T-helper 1 cell treated with Interleukin-12 subunit alpha and Interleukin-12 subunit beta and Interleukin-4 antibody, amounts not matched to agents 30 ng/mL and 1 ng/mL, for 36 hours (primary cell): Measurements from ENCODE around the gene SLC9A7. TPM values are rescaled to one million over a fixed set of nuclear protein-coding genes. Genes with fewer than 3 reads are reported as not detected.
"Not testable (repeated sequence)": the region's sequence is repeated elsewhere in the genome, so short reads cannot be mapped to it uniquely, and the experiment has no call there.

Experiments used
- intact Hi-C: fragments of 100-400 bp; cut with micrococcal nuclease; formaldehyde crosslinking; loops from one replicate; pipeline ENCODE4 v1.15.1; 2024
- total RNA-seq: library from RNA; stranded (reverse); gene quantifications from 2 replicates; pipeline ENCODE4 v1.2.3, GENCODE V29; 2022

Gene SLC9A7
- total RNA-seq, 1 donor from 2014 or later: 15.4 TPM

DNA sequence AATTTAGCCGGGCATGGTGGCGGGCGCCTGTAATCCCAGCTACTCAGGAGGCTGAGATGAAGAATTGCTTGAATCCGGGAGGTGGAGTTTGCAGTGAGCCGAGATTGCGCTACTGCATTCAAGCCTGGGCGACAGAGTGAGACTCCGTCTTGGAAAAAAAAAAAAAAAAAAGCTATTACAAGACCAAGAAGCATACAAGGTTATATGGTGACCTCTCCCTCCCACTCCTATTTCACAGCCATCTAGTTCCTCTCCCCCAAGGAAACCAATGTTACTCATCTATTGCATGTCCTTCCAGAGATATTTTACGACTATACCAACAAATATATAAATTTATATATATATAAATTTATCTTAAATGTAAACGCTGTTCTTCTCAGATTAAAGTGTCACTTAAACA is 3.2 kb downstream of the SLC9A7 start:
- intact Hi-C loops: loop anchor here (1.0 to 5.0 kb wide), 2 partner anchors 157 to 205 kb away; partner anchors contain the start of gene JADE3

DNA sequence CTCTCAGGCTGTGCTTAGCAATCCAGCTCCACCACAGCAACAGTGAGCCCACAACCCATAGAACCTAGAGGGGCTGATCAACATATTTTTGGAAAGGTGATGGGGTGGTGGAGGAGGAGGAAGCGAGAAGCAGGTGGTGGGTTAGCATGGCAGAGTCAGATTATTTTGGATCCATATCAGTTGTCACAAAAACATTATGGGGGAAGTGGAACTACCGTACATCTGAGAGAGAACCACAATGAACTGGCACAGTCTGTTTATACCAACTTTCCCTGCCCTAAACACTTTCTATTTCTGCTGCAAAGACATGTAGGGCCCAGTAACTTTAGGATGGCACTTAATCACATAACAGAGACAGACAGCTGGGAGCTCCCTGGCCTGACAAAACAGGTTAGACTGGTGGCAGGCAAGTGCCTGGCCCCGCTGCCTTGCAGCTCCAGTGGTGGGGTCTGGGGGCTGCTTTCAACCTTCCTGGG is 4.3 kb downstream of the SLC9A7 start:
- intact Hi-C loops: loop anchor here (5.0 kb wide), 1 partner anchor 158 kb away; the partner anchor contains the start of gene JADE3

DNA sequence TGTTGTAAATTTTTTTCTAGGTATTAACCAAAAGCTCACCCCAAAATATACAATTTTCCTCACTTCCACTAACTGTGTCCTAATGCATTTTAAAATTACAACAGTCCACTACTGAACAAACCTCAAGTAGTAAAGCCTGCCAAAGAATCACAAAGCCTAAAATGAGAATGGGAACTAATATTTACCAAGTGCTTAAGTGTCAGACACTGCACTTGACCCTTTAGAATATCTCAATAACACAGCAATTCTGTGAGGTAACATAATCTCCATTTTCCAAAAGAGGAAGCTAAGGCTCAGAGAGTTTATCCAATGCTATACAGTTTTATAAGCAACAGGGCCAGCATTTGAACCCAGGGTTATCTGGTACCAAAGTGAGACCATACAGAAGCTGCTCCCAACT is 4.9 kb downstream of the SLC9A7 start:
- intact Hi-C loops: no loop called here

- intact Hi-C loops: no loop called here
Measured at GRCh38 chrX:46750889-46751288, 8.0 kb downstream of the SLC9A7 start.

DNA sequence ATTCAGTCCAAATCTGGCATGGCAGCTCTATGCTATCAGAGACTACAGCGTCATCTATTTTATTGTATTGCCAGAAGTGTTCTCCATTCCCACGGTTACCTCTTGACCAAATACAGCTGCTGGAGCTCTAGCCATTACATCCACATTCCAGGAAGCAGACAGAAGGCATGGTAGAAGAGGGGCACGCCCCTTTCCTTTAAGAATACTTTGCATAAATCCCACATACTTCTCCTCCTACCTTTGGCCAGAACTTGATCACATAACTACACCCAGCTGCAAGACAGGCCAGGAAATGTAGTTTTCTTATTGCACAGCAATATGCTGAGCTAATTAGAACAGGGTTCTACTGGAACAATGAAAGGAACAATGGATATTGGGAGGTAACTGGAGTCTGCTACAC is 14.9 kb downstream of the SLC9A7 start:
- intact Hi-C loops: no loop called here

GRCh38 chrX:46743046-46743445 is 15.9 kb downstream of the SLC9A7 start:
- intact Hi-C loops: no loop called here

- intact Hi-C loops: no loop called here
Measured at GRCh38 chrX:46739736-46740135, 19.2 kb downstream of the SLC9A7 start.

DNA sequence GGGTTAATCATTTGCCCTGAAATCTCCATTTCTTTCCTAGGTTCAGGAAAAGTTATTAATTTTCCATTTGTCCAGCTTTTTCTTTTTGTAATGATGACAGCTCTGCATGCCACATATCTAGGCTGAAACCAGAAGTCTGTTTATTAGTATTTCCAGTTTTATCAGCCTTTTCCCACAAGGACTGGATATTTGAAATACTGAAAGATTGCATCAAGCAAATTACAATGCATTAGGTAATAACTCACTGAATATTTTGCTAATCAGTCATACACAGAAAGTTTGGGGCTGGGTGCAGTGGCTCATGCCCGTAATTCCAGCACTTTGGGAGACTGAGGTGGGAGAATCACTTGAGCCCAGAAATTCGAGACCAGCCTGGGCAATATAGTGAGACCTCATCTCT is 21.5 kb downstream of the SLC9A7 start:
- intact Hi-C loops: no loop called here

DNA sequence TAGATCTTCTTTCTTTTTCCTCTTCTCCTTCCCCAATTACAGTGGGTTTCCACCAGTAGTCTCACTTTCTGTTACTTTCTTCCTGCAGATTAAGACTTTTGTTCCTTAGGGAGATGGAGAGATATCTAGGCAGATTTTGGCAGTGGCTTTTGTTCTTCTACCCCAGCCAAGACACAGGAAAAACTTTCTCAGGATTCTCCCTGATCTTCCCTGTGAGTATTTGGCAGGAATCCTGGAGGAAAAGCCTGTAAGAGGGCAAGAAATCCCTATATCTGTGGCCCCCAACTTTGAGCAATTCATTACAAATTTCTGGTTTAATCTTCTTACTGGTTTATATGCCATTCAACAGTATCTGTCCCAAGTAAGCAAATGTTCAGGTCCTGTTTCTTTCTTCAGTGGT is 21.9 kb downstream of the SLC9A7 start:
- intact Hi-C loops: no loop called here

DNA sequence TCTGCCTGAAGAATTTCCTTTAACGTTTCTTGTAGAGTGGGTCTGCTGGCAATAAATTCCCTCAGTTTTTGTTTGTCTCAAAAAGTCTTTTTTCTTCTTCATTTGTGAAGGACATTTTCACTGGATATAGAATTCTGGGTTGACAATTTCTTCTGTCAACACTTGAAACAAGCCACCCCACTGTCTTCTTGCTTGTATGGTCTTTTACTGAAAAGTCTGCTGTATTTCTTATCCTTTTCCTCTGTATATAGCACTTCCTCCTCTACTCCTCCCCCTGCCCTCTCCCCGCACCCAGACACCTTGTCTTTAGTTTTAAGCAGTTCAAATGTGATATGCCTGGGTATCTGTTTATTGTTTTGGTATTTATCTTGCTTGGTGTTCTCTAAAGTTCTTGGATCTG is 23.3 kb downstream of the SLC9A7 start:
- intact Hi-C loops: no loop called here

GRCh38 chrX:46733226-46733625 is 25.7 kb downstream of the SLC9A7 start:
- intact Hi-C loops: no loop called here

- intact Hi-C loops: no loop called here
Measured at GRCh38 chrX:46730765-46731164, 28.2 kb downstream of the SLC9A7 start.

DNA sequence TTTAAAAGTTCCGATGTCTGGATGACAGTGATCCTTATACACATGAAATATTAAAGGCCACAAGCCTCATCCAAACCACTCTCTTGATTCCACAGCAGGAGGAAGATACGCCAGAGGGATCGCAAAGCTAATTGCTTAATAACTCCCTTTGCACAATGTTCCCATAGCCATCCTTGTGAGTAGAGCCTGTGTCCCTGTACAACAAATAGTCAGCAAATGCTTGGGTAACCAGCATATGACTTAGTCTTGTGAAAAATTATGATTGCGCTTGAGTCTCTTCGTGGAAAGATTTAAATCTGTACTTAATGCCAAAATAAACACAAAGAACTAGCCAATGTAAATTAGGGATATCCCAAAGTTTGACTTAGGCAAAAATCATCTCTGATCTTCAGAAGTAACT is 31.5 kb downstream of the SLC9A7 start:
- intact Hi-C loops: no loop called here

GRCh38 chrX:46723569-46723927 is 35.4 kb downstream of the SLC9A7 start:
- intact Hi-C loops: not testable (repeated sequence)

GRCh38 chrX:46722742-46723568 is 36.0 kb downstream of the SLC9A7 start:
- intact Hi-C loops: no loop called here

DNA sequence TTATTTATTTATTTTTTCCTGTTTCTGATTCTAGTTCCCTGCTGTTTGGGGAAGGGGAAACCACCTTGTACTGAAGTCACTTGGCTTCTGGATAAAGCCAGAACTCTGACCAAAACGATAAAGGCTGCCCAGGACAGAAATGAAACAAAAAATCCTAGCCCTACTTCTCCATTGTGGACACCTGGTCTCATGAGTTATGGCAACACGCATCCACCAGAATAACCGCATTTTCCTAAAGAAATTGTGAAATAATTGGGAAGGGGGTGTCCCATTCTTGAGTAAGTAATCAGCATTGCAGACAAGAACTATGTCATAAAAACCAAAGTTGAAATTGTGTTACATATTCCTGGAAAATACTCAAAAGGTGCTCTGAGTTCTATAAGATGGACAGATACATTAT is 42.1 kb downstream of the SLC9A7 start:
- intact Hi-C loops: no loop called here

DNA sequence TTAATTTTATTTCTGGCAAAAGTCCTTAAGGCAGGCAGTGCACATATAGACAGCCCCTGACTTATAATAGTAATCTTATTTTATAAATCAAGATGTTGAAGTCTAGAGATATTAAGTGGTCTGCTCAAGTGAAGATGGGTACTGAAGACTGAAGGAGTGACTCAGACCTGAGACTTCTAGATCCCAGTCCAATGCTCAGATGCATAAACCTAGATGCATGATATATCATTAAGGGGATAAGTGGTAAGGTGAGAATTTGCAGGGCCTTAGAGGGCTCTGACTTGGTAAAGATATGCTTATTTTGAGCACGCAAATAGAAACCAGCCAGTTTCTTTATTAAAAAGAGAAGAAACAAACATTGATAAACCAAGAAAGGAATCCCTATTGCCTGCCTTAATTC is 42.9 kb downstream of the SLC9A7 start:
- intact Hi-C loops: no loop called here

DNA sequence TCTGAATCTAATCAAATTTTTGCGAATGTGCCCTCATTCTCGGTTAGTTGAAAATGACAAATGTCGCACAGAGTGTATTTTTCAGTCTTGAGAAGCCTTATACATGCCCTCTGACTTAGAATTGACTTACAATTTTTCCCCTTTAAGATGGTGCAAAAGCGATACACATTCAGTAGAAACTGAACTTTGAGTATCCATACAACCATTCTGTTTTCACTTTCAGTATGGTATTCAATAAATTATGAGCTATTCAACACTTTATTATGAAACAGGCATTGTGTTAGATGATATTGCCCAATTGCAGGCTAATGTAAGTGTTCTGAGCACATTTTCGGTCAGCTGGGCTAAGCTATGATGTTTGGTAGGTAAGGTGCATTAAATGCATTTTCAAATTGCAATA is 43.4 kb downstream of the SLC9A7 start:
- intact Hi-C loops: no loop called here

DNA sequence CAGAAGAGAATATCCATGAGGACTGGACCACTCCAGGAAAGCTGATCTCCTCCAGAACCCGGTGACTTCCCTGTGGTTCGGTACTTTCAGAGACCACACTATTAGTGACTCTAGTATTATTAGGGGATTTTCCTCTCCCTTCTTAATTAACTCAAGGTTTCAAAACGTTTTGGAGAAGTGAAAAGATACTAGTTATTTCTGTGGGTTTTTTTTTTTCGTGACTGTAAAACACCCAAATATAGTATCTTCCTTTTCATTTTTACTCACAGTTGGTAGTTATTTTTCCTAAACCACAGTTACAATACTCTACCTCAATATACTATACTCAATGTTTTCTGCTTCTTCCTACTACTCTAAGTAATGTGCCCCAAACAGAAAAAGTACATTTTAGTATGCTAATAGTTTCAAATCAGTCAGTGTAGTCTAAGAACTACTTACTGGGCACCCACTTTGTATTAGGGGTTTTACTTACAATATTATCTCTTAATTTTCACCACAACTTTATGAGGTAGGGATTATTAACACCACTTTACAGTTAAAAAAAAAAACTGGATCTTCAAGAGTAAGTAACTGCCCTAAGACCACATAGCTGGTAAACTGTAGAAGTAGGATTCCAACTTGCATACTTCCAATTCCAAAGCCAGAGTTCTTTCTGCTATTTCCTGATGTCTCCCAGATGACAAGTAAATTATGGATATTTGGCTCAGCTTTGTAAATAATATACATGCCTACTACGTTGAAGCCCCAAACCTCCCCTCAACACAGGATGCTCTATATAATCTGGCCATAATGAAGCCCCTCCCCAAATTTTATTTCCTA is 45.0 kb downstream of the SLC9A7 start:
- intact Hi-C loops: loop anchor here (1.0 to 2.0 kb wide), 2 partner anchors 9 to 75 kb away; no protein-coding TSS in a partner anchor

DNA sequence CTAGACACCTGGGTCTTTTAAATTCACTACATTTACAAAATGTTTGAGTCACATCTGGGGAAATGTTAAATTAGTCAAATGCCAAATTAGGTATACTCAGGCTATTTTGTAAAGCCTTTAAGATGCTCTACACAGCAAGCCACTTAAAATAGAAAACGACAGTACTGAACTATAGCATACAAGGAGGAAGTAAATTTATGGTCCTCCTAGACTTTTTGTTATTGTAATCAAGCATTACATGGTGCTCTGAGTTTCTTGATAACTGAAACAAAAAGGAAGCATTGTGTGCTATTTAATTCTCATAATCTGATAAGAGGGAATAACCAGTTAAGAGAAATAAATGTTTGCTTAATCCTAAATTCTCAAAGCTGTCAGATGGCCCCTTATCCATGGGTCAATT is 46.2 kb downstream of the SLC9A7 start:
- intact Hi-C loops: loop anchor here (1.0 to 2.0 kb wide), 2 partner anchors 7 to 76 kb away; no protein-coding TSS in a partner anchor

- intact Hi-C loops: no loop called here
Measured at GRCh38 chrX:46710927-46711623, 47.8 kb downstream of the SLC9A7 start.

DNA sequence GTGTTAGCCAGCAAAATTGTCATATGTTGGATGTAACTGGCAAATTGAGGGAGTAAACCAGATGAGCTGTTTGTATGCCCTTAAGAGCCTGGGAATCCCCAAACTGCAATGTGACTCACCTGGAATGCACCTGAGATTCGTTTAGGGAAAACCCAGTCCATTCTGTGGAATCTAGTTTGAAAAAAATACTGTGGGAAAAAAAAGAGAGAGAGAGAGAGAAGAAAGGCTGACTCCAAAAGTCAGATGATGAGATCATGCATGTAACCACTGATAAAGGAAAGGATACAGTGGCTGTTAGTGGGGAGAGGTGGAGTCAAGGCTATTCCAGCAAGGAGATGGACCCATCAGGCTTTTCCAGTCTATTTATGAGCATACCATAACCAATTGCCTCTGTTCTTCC is 48.5 kb downstream of the SLC9A7 start:
- intact Hi-C loops: no loop called here
